ENCODE results near the gene ZNF417.
"Not testable (repeated sequence)": the region's sequence is repeated elsewhere in the genome, so short reads cannot be mapped to it uniquely, and the experiment has no call there.

ZNF417 gene

GRCh38 chr19:57887195-57887941 is 29.0 kb downstream of the ZNF417 start:
- H3K4me3 ChIP-seq: no peak overlapping the region
- no peak for DNase-seq
- H3K27ac ChIP-seq: no peak overlapping the region
- intact Hi-C loops (cut with DNase I; ENCODE audit: low total_unique reads): no loop called here
- H3K27me3 ChIP-seq: no peaks in the 10 kb centered on the region
- peaks cover 13 to 44% (median 27%) of the 10 kb centered on the region in 3 donors for H3K36me3 ChIP-seq
- H3K4me1 ChIP-seq: no peaks in the 10 kb centered on the region
- TF ChIP-seq CTCF (IDR thresholded peaks at IDR 0.05): no peak
- peaks cover 0 to 86% (median 36%) of the 10 kb centered on the region in 3 donors for H3K9me3 ChIP-seq

DNA sequence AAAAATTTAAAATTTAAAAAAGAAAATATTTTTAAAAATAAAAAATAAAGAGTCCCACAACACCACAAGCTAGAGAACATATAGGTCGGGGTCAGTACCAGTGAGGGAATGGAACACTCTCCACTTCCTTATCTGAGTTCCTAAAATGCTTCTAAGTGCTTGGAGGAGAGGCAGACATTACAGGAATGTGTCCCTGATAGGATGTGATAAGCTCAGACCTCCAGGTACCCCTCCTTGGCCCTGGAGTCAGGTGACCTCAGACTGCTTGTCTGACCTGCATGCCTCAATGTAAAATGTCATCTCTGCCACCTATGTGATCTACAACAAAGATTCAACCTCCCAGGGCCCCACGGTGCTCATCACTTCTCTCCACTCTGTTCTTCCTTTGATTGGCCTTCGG is 30.3 kb downstream of the ZNF417 start:
- Histone ChIP-seq H3K27me3 (no peaks in the 10 kb centered on the region), H3K9me3 (peaks cover 0 to 78% (median 28%) of the 10 kb centered on the region in 3 donors), H3K36me3 (peaks cover 13 to 44% (median 27%) of the 10 kb centered on the region in 3 donors), H3K4me3 (no peak overlapping the region), H3K27ac (no peak overlapping the region), H3K4me1 (no peaks in the 10 kb centered on the region)
- intact Hi-C loops (cut with DNase I; ENCODE audit: low total_unique reads): no loop called here
- no peak for DNase-seq
- no peak for TF ChIP-seq CTCF (IDR thresholded peaks at IDR 0.05)

DNA sequence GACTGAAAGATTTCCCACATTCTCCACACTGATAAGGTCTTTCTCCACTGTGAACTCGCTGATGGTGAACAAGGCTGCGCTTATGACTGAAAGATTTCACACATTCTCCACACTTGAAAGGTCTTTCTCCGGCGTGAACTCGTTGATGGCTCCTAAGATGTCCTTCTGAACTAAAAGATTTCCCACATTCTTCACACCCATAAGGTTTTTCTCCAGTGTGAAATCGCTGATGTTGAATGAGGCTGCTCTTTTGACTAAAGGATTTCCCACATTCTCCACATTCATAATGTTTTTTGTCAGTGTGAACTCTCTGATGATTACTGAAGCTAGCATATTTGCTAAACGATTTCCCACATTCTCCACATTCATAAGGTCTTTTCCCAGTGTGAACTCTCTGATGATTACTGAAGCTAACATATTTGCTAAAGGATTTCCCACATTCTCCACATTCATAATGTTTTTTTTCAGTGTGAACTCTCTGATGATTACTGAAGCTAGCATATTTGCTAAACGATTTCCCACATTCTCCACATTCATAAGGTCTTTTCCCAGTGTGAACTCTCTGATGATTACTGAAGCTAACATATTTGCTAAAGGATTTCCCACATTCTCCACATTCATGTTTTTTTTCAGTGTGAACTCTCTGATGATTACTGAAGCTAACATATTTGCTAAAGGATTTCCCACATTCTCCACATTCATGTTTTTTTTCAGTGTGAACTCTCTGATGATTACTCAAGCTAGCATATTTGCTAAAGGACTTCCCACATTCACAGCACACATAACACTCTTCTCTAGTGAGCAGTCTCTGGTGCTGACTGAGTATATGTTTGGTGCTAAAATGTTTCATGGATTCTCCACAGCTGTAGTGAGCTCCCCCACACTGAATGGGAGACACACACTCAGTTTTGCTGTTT is 42.3 kb downstream of the ZNF417 start:
- Histone ChIP-seq H3K9me3 (peaks cover 17 to 95% (median 55%) of the 10 kb centered on the region in 3 donors), H3K36me3 (peaks cover 21 to 55% (median 44%) of the 10 kb centered on the region in 3 donors)
- H3K4me1 ChIP-seq; H3K27ac ChIP-seq; DNase-seq; H3K27me3 ChIP-seq; intact Hi-C loops (cut with DNase I; ENCODE audit: low total_unique reads); H3K4me3 ChIP-seq: not testable (repeated sequence)

GRCh38 chr19:57872450-57872849 is 43.9 kb downstream of the ZNF417 start:
- DNase-seq: no peak
- H3K9me3 ChIP-seq: peaks cover 21 to 97% (median 71%) of the 10 kb centered on the region in 3 donors
- H3K4me1 ChIP-seq: no peaks in the 10 kb centered on the region
- H3K4me3 ChIP-seq: no peak overlapping the region
- intact Hi-C loops (cut with DNase I; ENCODE audit: low total_unique reads): no loop called here
- H3K27me3 ChIP-seq: no peaks in the 10 kb centered on the region
- TF ChIP-seq CTCF (IDR thresholded peaks at IDR 0.05): no peak
- no peak overlapping the region for H3K27ac ChIP-seq
- H3K36me3 ChIP-seq: peaks cover 28 to 57% (median 51%) of the 10 kb centered on the region in 3 donors

- Histone ChIP-seq H3K27ac (no peak overlapping the region), H3K9me3 (peaks cover 20 to 97% (median 84%) of the 10 kb centered on the region in 3 donors), H3K27me3 (no peaks in the 10 kb centered on the region), H3K36me3 (peaks cover 36 to 63% (median 59%) of the 10 kb centered on the region in 3 donors), H3K4me3 (no peak overlapping the region), H3K4me1 (no peaks in the 10 kb centered on the region)
- DNase-seq: no peak
- intact Hi-C loops (cut with DNase I; ENCODE audit: low total_unique reads): no loop called here
- TF ChIP-seq CTCF (IDR thresholded peaks at IDR 0.05): no peak
These were observed 46.2 kb downstream of the ZNF417 start for GRCh38 chr19:57870225-57870624.

DNA sequence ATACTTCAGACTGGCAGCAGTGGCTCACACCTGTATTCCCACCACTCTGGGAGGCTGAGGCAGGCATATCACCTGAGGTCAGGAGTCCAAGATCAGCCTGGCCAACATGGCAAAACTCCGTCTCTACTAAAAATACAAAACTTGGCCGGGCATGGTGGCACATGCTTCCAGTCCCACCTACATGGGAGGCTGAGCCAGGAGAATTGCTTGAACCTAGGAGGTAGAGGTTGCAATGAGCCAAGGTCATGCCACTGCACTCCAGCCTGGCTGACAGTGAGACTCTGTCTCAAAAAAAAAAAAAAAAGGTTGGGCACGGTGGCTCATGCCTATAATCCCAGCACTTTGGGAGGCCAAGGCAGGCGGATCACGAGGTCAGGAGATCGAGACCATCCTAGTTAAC is 46.7 kb downstream of the ZNF417 start:
- intact Hi-C loops (cut with DNase I; ENCODE audit: low total_unique reads); H3K4me3 ChIP-seq: not testable (repeated sequence)

More for the DNA sequence above, 46.7 kb downstream of the ZNF417 start:
- not testable (repeated sequence) for H3K4me1 ChIP-seq, DNase-seq, H3K27me3 ChIP-seq, H3K27ac ChIP-seq
- H3K36me3 ChIP-seq: peaks cover 41 to 67% (median 64%) of the 10 kb centered on the region in 3 donors
- peaks cover 20 to 100% (median 85%) of the 10 kb centered on the region in 3 donors for H3K9me3 ChIP-seq

All from tibial artery (tissue), 4 donors.